K562 (cell line): ENCODE results near the gene CACTIN. TPM values are rescaled to one million over a fixed set of nuclear protein-coding genes. Genes with fewer than 3 reads are reported as not detected.
A peak's percentile ranks its signal among the peaks of the same experiment; 100 is the strongest.
"Not testable (repeated sequence)": the region's sequence is repeated elsewhere in the genome, so short reads cannot be mapped to it uniquely, and the experiment has no call there.

ENCODE experiments used
- ATAC-seq: fragments of 200-7000 bp; cut with Tn5 transposase; 3 replicates; pipeline ENCODE4 v1.9.1; 2020; ENCODE audit warnings: moderate library complexity
- BruUV-seq: library from RNA; stranded (reverse); fragments of 400-500 nt; replicated peaks from 2 replicates; lab custom pipeline; 2021; lab: Mats Ljungman, UMichigan
- CTCF ChIA-PET: fragments of 300-600 bp; formaldehyde crosslinking; extraction: SDS; loops from one replicate; lab custom pipeline; 2021; ENCODE audit warnings: low intra/inter-chr PET ratio; lab: Yijun Ruan, JAX
- POLR2A ChIA-PET: fragments of 300-600, 350-650 bp; sonication (Branson Sonifier 250); formaldehyde crosslinking; extraction: SDS; loops from one replicate; lab custom pipeline; 2021; ENCODE audit warnings: antibody characterized with exemption, inconsistent platforms; lab: Yijun Ruan, JAX
- DNase-seq, 4 experiments: peaks; one replicate each; pipeline versions ENCODE4 v3.0.0 to v3.0.0-alpha.2; 2011 to 2018; ENCODE audit warnings: low spot score in 3 of 4, mixed read lengths in 3 of 4; ENCODE audit errors: extremely low read depth in 1 of 4
- FAIRE-seq: peaks from 2 replicates; lab custom pipeline; 2011; peaks lifted over from hg19 to GRCh38; lab: Jason Lieb, UNC
- H2AFZ ChIP-seq: 2 replicates; pipeline ENCODE4 v1.6.0; 2011; ENCODE audit warnings: low read depth, low read length, control low read depth, inconsistent platforms
- H3K27ac ChIP-seq: fragments of 200-600 bp; 3 replicates; pipeline ENCODE4 v1.8.0; 2011; ENCODE audit warnings: low read depth, mild to moderate bottlenecking, control low read depth, inconsistent platforms, low read length, moderate library complexity, mixed read lengths; ENCODE audit errors: extremely low read depth
- H3K27me3 ChIP-seq, 2 experiments: fragments of 300-600 bp in 1 of 2; 2 replicates in 1 of 2; 3 replicates in 1 of 2; pipeline versions ENCODE4 v1.6.0 to v1.8.0; 2011; ENCODE audit warnings: inconsistent platforms in 2 of 2, low read length in 2 of 2, mild to moderate bottlenecking in 1 of 2, mixed read lengths in 1 of 2, moderate library complexity in 1 of 2; ENCODE audit not compliant: control insufficient read depth in 2 of 2, insufficient read depth in 2 of 2
- H3K36me3 ChIP-seq: fragments of 300-600 bp; 3 replicates; pipeline ENCODE4 v1.8.0; 2011; ENCODE audit warnings: mild to moderate bottlenecking, low read length, inconsistent platforms; ENCODE audit not compliant: control insufficient read depth, insufficient read depth
- H3K4me1 ChIP-seq, 2 experiments: fragments of 200-600 bp in 1 of 2; replicated peaks in 1 of 2; 2 replicates in 1 of 2; 3 replicates in 1 of 2; pipeline versions ENCODE4 v1.5.1 to v1.8.0; 2011; ENCODE audit warnings: inconsistent platforms in 2 of 2, low read length in 2 of 2, mild to moderate bottlenecking in 1 of 2, mixed read lengths in 1 of 2, moderate library complexity in 1 of 2; ENCODE audit not compliant: control insufficient read depth in 2 of 2, insufficient read depth in 2 of 2
- H3K4me2 ChIP-seq: 2 replicates; pipeline ENCODE4 v1.6.1; 2011; ENCODE audit warnings: low read length, control low read depth, inconsistent platforms, mixed read lengths; ENCODE audit not compliant: insufficient read depth
- H3K4me3 ChIP-seq: fragments of 200-600 bp; sonication (generic), shearing (Covaris generic); 2 replicates; pipeline ENCODE4 v1.5.1; 2016; ENCODE audit warnings: control low read depth, inconsistent platforms
- H3K79me2 ChIP-seq: fragments of 200-600 bp; 3 replicates; pipeline ENCODE4 v1.8.0; 2011; ENCODE audit warnings: low read length, inconsistent platforms; ENCODE audit not compliant: control insufficient read depth, insufficient read depth
- H3K9ac ChIP-seq, 2 experiments: 2 replicates each; pipeline versions ENCODE4 v1.6.0 to v1.6.1; 2011; ENCODE audit warnings: low read depth in 2 of 2, low read length in 2 of 2, control low read depth in 1 of 2, inconsistent platforms in 1 of 2, mild to moderate bottlenecking in 1 of 2, mixed read lengths in 1 of 2; ENCODE audit not compliant: insufficient read depth in 1 of 2
- H3K9me1 ChIP-seq: one replicate; pipeline ENCODE4 v1.6.0; 2011; ENCODE audit warnings: inconsistent platforms, mild to moderate bottlenecking, low read length, moderate library complexity; ENCODE audit not compliant: control insufficient read depth, insufficient read depth
- H3K9me3 ChIP-seq: replicated peaks from 2 replicates; pipeline ENCODE4 v1.5.1; 2011; ENCODE audit warnings: low read depth, low read length, inconsistent platforms; ENCODE audit not compliant: control insufficient read depth, insufficient read depth
- H4K20me1 ChIP-seq: replicated peaks from 2 replicates; pipeline ENCODE4 v1.6.1; 2011; ENCODE audit warnings: low read length, inconsistent platforms, mixed read lengths; ENCODE audit not compliant: control insufficient read depth, insufficient read depth
- RBM25 ChIP-seq: fragments of 200-400 bp; formaldehyde crosslinking; IDR thresholded peaks from 2 replicates; pipeline ENCODE4 v1.6.1; 2018; ENCODE audit warnings: low read length, low read depth, moderate library complexity; ENCODE audit not compliant: severe bottlenecking
- TFAP4 ChIP-seq: sonication (generic); formaldehyde crosslinking; IDR thresholded peaks from 2 replicates; pipeline ENCODE4 v1.8.0; 2022; ENCODE audit warnings: missing genetic modification reagents, mild to moderate bottlenecking, moderate library complexity, borderline replicate concordance
- ZNF121 ChIP-seq: sonication (generic); formaldehyde crosslinking; conservative IDR thresholded peaks from 2 replicates; pipeline ENCODE4 v1.8.0; 2022; ENCODE audit warnings: missing genetic modification reagents
- WGBS: fragments of 100-300 bp; shearing (Covaris generic); methylation state at CpG from one replicate; pipeline ENCODE4 v1.1.6; 2016; ENCODE audit warnings: low coverage, mixed read lengths; ENCODE audit not compliant: insufficient coverage; ENCODE audit errors: missing lambda C conversion rate; 5-methylcytosine and 5-hydroxymethylcytosine counted together
- in situ Hi-C: fragments of 300-500 bp; cut with MboI; formaldehyde crosslinking; loops from 4 replicates; pipeline ENCODE4 v1.15.0; 2018; ENCODE audit warnings: inconsistent platforms, mixed read lengths
- intact Hi-C: fragments of 100-400 bp; cut with micrococcal nuclease; formaldehyde crosslinking; loops from 2 replicates; pipeline ENCODE4 v1.14.2; 2022
- polyA plus RNA-seq, 8 experiments: library from polyadenylated mRNA; depleted of rRNA in 4 of 8; stranded (reverse) in 5 of 8; unstranded in 3 of 8; fragments of >200 nt; fragmentation: Nextera tagmentation in 2 of 8; fragmentation: Illumina TruSeq in 1 of 8; extraction: Ambion mirVana in 2 of 8; extraction: Trizol in 1 of 8; gene quantifications; 2 replicates each; pipeline versions ENCODE4 v1.2.1 to v1.2.3, GENCODE V29; 2011 to 2014; ENCODE audit warnings: inconsistent platforms in 1 of 8, missing spikeins in 1 of 8
- total RNA-seq, 7 experiments: library from RNA; depleted of rRNA in 6 of 7; stranded (reverse); fragments of >200 nt in 6 of 7; fragmentation: Illumina TruSeq in 2 of 7; extraction: Trizol in 2 of 7; gene quantifications; 2 replicates each; pipeline versions ENCODE4 v1.2.1 to v1.2.3, GENCODE V29; 2011 to 2021; ENCODE audit warnings: low replicate concordance in 1 of 7

The CACTIN gene
- total and polyA plus RNA-seq, 9 of the 15 experiments (the other 6 are each of a cell fraction or from before 2014, with no cell fraction given): 0.15 to 49.2 (median 15.0) TPM

GRCh38 chr19:3584036-3584802 is 42.4 kb downstream of the CACTIN start:
- H3K27me3 ChIP-seq, H2AFZ ChIP-seq, H3K9ac ChIP-seq, H3K4me3 ChIP-seq, H4K20me1 ChIP-seq, CTCF ChIA-PET, intact Hi-C loops, H3K4me2 ChIP-seq, DNase-seq, ATAC-seq, BruUV-seq, H3K36me3 ChIP-seq, in situ Hi-C loops, H3K9me1 ChIP-seq, H3K79me2 ChIP-seq, H3K9me3 ChIP-seq, H3K27ac ChIP-seq, FAIRE-seq: not testable (repeated sequence)
- peaks cover 16 to 39% of the 10 kb centered on the region in 2 experiments for H3K4me1 ChIP-seq
- POLR2A ChIA-PET: interaction anchor here (1.2 kb wide), 1 partner anchor 8 kb away, joined by 6 read pairs; no protein-coding TSS in a partner anchor
- whole genome bisulfite sequencing: 78% methylated on average over 15 of the region's 15 CpGs
- peak; percentile 89 for TF ChIP-seq ZNF121 (CRISPR knock-in tag)

- H3K79me2 ChIP-seq, H3K9ac ChIP-seq, CTCF ChIA-PET, H2AFZ ChIP-seq: not testable (repeated sequence)
- TF ChIP-seq TFAP4 (CRISPR knock-in tag): peak; percentile 59; the same call in 1 of the 2 replicates
- TF ChIP-seq ZNF121 (CRISPR knock-in tag): peak; percentile 84
- peak; percentile 4 for TF ChIP-seq RBM25
- TF ChIP-seq, all 486 proteins: peak for 3; not testable (repeated sequence) for 483
- 56% methylated on average over 4 of the region's 4 CpGs for WGBS
- H3K27me3 ChIP-seq, H4K20me1 ChIP-seq, FAIRE-seq, in situ Hi-C loops, H3K4me3 ChIP-seq, DNase-seq, intact Hi-C loops, ATAC-seq, H3K9me1 ChIP-seq, H3K4me2 ChIP-seq, BruUV-seq, H3K27ac ChIP-seq, H3K9me3 ChIP-seq: not testable (repeated sequence)
- POLR2A ChIA-PET: interaction anchor here (2.6 kb wide), 1 partner anchor 10 kb away, joined by 14 read pairs; no protein-coding TSS in a partner anchor
- Histone ChIP-seq H3K36me3 (peaks cover 13% of the 10 kb centered on the region; the same call in 1 of the 3 replicates), H3K4me1 (peaks cover 21 to 56% of the 10 kb centered on the region in 2 experiments)
These were observed 44.8 kb downstream of the CACTIN start for GRCh38 chr19:3581792-3582191.
